ENCODE measurements around the gene FAM20B.
"Not testable (repeated sequence)": the region's sequence is repeated elsewhere in the genome, so short reads cannot be mapped to it uniquely, and the experiment has no call there.

- not testable (repeated sequence) for TF ChIP-seq CTCF (IDR thresholded peaks at IDR 0.05; ENCODE audit: low read length); EZH2 (IDR thresholded peaks at IDR 0.05; ENCODE audit: borderline replicate concordance, low read length)
Measured at GRCh38 chr1:179039502-179040174, 13.9 kb downstream of the FAM20B start.

All from OCI-LY1 (cell line).